HepG2 (cell line): ENCODE data around the gene PEX11B. TPM values are rescaled to one million over a fixed set of nuclear protein-coding genes. Genes with fewer than 3 reads are reported as not detected.

Experiments used
- AGO2 ChIP-seq: fragments of 200-400 bp; formaldehyde crosslinking; optimal IDR thresholded peaks from 2 replicates; pipeline ENCODE3; 2017; ENCODE audit warnings: mild to moderate bottlenecking, low read depth, low read length, moderate library complexity
- ASH2L ChIP-seq: fragments of 300-600, 200-600 bp; sonication (generic); IDR thresholded peaks from 2 replicates; pipeline ENCODE4 v1.7.0; 2017; ENCODE audit warnings: low read depth, mild to moderate bottlenecking, moderate library complexity, mixed read lengths, low read length; ENCODE audit not compliant: insufficient read length
- ATRX ChIP-seq: sonication (generic); formaldehyde crosslinking; IDR thresholded peaks from 2 replicates; pipeline ENCODE4 v1.4.0; 2020; ENCODE audit warnings: missing genetic modification reagents, borderline replicate concordance
- ISX ChIP-seq: sonication (generic); formaldehyde crosslinking; conservative IDR thresholded peaks from 2 replicates; pipeline ENCODE4 v1.5.0; 2020; ENCODE audit warnings: missing genetic modification reagents
- MXD4 ChIP-seq: IDR thresholded peaks from 2 replicates; pipeline ENCODE4 v1.6.1; 2016; ENCODE audit warnings: mild to moderate bottlenecking, missing biosample characterization, missing genetic modification reagents
- PHB2 ChIP-seq: fragments of 450-650 bp; IDR thresholded peaks from 2 replicates; pipeline ENCODE4 v1.6.1; 2018; ENCODE audit not compliant: partially characterized antibody
- SNAI1 ChIP-seq: sonication (generic); formaldehyde crosslinking; IDR thresholded peaks from 2 replicates; pipeline ENCODE4 v1.5.0; 2020; ENCODE audit warnings: mild to moderate bottlenecking, missing genetic modification reagents, borderline replicate concordance
- XRCC5 ChIP-seq: fragments of 200-400 bp; formaldehyde crosslinking; optimal IDR thresholded peaks from 2 replicates; pipeline ENCODE3; 2017; ENCODE audit warnings: mild to moderate bottlenecking, low read length
- YEATS4 ChIP-seq: sonication (generic); formaldehyde crosslinking; IDR thresholded peaks from 2 replicates; pipeline ENCODE4 v1.4.0; 2020; ENCODE audit warnings: missing genetic modification reagents, borderline replicate concordance
- ZNF136 ChIP-seq: sonication (generic); formaldehyde crosslinking; IDR thresholded peaks from 2 replicates; pipeline ENCODE4 v1.8.1; 2022; ENCODE audit warnings: low read depth, mild to moderate bottlenecking, moderate library complexity, missing genetic modification reagents
- ZNF577 ChIP-seq: sonication (generic); formaldehyde crosslinking; IDR thresholded peaks from 2 replicates; pipeline ENCODE4 v1.4.0; 2020; ENCODE audit warnings: mild to moderate bottlenecking, low read depth, missing genetic modification reagents, borderline replicate concordance
- ZNF724P ChIP-seq: sonication (generic); formaldehyde crosslinking; IDR thresholded peaks from 2 replicates; pipeline ENCODE4 v1.8.0; 2022; ENCODE audit warnings: missing genetic modification reagents, borderline replicate concordance
- ZNF777 ChIP-seq: sonication (generic); formaldehyde crosslinking; IDR thresholded peaks from 2 replicates; pipeline ENCODE4 v1.4.0; 2020; ENCODE audit warnings: missing genetic modification reagents
- polyA plus RNA-seq, 8 experiments: library from polyadenylated mRNA; depleted of rRNA in 3 of 8; stranded (reverse) in 7 of 8; unstranded in 1 of 8; fragments of >200 nt; fragmentation: Illumina TruSeq in 4 of 8; extraction: Trizol in 4 of 8; gene quantifications; 2 replicates each; pipeline versions ENCODE4 v1.2.1 to v1.2.3, GENCODE V29; 2011 to 2016; ENCODE audit warnings: low read depth in 4 of 8, missing spikeins in 1 of 8, mixed read lengths in 1 of 8; ENCODE audit not compliant: insufficient read depth in 1 of 8
- total RNA-seq, 5 experiments: library from RNA; depleted of rRNA; stranded (reverse); fragments of >200 nt; fragmentation: Illumina TruSeq; extraction: Trizol; gene quantifications; 2 replicates each; pipeline ENCODE4 v1.2.3, GENCODE V29; 2016; ENCODE audit warnings: low read depth in 1 of 5
- TF ChIP-seq, protein P1 (sequence below): sonication (generic); formaldehyde crosslinking; IDR thresholded peaks from 2 replicates; pipeline ENCODE4 v1.4.0; 2020; ENCODE audit warnings: mild to moderate bottlenecking, missing genetic modification reagents, borderline replicate concordance
- TF ChIP-seq, protein P2 (sequence below): sonication (generic); formaldehyde crosslinking; conservative IDR thresholded peaks from 2 replicates; pipeline ENCODE4 v1.4.0; 2020; ENCODE audit warnings: missing genetic modification reagents
- TF ChIP-seq, protein P3 (sequence below): sonication (generic); formaldehyde crosslinking; IDR thresholded peaks from 2 replicates; pipeline ENCODE4 v1.4.0; 2020; ENCODE audit warnings: missing genetic modification reagents
- TF ChIP-seq, protein P4 (sequence below): sonication (generic); formaldehyde crosslinking; IDR thresholded peaks from 2 replicates; pipeline ENCODE4 v1.4.0; 2020; ENCODE audit warnings: missing genetic modification reagents

PEX11B gene
- total and polyA plus RNA-seq, 2 of the 13 experiments (the other 11 are each of a cell fraction or from before 2014, with no cell fraction given) = 21.6 to 48.4 TPM

DNA sequence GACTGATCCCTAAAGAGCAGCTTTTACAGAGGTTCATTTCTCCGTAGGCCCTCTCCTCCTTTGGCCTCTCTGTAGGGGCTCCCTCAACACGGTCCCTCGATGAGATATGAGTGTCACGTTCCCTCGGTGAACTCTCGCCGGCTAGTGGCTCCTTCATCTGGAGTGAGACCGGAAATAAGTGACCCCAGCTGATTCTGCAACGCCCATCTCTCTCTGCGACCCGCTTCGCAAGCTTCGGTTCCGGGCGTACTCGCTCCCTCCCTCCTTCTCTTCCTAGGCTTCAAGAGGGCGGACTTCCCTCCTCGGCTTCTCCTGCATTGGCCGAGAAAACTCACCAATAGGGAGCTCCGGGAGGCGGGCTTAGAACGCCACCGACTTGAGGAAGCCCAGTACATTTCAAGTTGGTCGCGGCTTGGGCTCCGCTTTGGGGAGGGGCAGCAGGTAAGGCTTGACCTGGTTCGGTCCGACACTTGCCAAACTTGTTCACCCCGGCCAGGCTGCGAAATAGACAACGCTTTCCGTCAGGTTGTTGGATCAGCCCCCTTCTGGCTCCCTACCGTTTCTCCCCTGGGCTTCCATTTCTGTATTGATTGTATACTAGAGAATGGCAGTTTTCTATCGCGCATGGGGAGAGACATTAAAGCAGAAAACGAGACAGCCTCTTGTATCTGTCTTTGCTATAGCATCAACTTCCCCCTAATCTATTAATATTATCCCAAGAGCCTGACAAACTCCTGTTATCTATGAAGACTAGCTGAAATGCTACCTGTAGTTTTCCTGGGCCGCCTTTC is 46.0 kb upstream of the PEX11B start, which contains the start of the genes ANKRD34A and POLR3GL (continued):
- TF ChIP-seq, protein P1, sequence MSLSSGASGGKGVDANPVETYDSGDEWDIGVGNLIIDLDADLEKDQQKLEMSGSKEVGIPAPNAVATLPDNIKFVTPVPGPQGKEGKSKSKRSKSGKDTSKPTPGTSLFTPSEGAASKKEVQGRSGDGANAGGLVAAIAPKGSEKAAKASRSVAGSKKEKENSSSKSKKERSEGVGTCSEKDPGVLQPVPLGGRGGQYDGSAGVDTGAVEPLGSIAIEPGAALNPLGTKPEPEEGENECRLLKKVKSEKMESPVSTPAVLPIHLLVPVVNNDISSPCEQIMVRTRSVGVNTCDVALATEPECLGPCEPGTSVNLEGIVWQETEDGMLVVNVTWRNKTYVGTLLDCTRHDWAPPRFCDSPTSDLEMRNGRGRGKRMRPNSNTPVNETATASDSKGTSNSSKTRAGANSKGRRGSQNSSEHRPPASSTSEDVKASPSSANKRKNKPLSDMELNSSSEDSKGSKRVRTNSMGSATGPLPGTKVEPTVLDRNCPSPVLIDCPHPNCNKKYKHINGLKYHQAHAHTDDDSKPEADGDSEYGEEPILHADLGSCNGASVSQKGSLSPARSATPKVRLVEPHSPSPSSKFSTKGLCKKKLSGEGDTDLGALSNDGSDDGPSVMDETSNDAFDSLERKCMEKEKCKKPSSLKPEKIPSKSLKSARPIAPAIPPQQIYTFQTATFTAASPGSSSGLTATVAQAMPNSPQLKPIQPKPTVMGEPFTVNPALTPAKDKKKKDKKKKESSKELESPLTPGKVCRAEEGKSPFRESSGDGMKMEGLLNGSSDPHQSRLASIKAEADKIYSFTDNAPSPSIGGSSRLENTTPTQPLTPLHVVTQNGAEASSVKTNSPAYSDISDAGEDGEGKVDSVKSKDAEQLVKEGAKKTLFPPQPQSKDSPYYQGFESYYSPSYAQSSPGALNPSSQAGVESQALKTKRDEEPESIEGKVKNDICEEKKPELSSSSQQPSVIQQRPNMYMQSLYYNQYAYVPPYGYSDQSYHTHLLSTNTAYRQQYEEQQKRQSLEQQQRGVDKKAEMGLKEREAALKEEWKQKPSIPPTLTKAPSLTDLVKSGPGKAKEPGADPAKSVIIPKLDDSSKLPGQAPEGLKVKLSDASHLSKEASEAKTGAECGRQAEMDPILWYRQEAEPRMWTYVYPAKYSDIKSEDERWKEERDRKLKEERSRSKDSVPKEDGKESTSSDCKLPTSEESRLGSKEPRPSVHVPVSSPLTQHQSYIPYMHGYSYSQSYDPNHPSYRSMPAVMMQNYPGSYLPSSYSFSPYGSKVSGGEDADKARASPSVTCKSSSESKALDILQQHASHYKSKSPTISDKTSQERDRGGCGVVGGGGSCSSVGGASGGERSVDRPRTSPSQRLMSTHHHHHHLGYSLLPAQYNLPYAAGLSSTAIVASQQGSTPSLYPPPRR = no peak; the same call in 1 of the 2 replicates
- TF ChIP-seq ASH2L (peak; percentile 60), ZNF777 (CRISPR knock-in tag) (no peak), ATRX (CRISPR knock-in tag) (no peak), XRCC5 (no peak), MXD4 (CRISPR knock-in tag) (no peak), YEATS4 (CRISPR knock-in tag) (peak; percentile 56), PHB2 (no peak), SNAI1 (CRISPR knock-in tag) (no peak), AGO2 (no peak), ZNF136 (CRISPR knock-in tag) (0 out of 2 replicates have a peak, but pooled peaks have one; percentile 56), ZNF577 (no peak), ZNF724P (CRISPR knock-in tag) (peak; percentile 82; the same call in 1 of the 2 replicates), ISX (CRISPR knock-in tag) (no peak)
- TF ChIP-seq, protein P2, sequence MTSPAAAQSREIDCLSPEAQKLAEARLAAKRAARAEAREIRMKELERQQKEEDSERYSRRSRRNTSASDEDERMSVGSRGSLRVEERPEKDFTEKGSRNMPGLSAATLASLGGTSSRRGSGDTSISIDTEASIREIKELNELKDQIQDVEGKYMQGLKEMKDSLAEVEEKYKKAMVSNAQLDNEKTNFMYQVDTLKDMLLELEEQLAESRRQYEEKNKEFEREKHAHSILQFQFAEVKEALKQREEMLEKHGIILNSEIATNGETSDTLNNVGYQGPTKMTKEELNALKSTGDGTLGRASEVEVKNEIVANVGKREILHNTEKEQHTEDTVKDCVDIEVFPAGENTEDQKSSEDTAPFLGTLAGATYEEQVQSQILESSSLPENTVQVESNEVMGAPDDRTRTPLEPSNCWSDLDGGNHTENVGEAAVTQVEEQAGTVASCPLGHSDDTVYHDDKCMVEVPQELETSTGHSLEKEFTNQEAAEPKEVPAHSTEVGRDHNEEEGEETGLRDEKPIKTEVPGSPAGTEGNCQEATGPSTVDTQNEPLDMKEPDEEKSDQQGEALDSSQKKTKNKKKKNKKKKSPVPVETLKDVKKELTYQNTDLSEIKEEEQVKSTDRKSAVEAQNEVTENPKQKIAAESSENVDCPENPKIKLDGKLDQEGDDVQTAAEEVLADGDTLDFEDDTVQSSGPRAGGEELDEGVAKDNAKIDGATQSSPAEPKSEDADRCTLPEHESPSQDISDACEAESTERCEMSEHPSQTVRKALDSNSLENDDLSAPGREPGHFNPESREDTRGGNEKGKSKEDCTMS = no peak
- TF ChIP-seq, protein P3, sequence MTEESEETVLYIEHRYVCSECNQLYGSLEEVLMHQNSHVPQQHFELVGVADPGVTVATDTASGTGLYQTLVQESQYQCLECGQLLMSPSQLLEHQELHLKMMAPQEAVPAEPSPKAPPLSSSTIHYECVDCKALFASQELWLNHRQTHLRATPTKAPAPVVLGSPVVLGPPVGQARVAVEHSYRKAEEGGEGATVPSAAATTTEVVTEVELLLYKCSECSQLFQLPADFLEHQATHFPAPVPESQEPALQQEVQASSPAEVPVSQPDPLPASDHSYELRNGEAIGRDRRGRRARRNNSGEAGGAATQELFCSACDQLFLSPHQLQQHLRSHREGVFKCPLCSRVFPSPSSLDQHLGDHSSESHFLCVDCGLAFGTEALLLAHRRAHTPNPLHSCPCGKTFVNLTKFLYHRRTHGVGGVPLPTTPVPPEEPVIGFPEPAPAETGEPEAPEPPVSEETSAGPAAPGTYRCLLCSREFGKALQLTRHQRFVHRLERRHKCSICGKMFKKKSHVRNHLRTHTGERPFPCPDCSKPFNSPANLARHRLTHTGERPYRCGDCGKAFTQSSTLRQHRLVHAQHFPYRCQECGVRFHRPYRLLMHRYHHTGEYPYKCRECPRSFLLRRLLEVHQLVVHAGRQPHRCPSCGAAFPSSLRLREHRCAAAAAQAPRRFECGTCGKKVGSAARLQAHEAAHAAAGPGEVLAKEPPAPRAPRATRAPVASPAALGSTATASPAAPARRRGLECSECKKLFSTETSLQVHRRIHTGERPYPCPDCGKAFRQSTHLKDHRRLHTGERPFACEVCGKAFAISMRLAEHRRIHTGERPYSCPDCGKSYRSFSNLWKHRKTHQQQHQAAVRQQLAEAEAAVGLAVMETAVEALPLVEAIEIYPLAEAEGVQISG = peak; percentile 54
- TF ChIP-seq, protein P4, sequence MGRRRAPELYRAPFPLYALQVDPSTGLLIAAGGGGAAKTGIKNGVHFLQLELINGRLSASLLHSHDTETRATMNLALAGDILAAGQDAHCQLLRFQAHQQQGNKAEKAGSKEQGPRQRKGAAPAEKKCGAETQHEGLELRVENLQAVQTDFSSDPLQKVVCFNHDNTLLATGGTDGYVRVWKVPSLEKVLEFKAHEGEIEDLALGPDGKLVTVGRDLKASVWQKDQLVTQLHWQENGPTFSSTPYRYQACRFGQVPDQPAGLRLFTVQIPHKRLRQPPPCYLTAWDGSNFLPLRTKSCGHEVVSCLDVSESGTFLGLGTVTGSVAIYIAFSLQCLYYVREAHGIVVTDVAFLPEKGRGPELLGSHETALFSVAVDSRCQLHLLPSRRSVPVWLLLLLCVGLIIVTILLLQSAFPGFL = no peak
